Right lobe of liver (tissue), 4 donors: ENCODE measurements around the gene SLC9A2.

ENCODE experiments used
- CTCF ChIP-seq, 4 donors: fragments of 200-600 bp in 3 of 4; fragments of 450-650 bp in 1 of 4; IDR thresholded peaks; one replicate each; pipeline versions ENCODE4 v1.5.1 to v1.8.0; 2016 to 2022; ENCODE audit warnings: antibody characterized with exemption in 4 of 4, mild to moderate bottlenecking in 2 of 4
- POLR2A ChIP-seq: fragments of 450-650 bp; IDR thresholded peaks from one replicate; pipeline ENCODE4 v1.6.1; 2017; ENCODE audit warnings: antibody characterized with exemption, mild to moderate bottlenecking
- donor health status: DM: no; HTN: no; CAD: no.
- donor health status: DM: no; HTN: no; CAD: no.
- donor health status: DM: no; HTN: yes; CAD: no.

GRCh38 chr2:102657770-102658169, 38.4 kb downstream of the SLC9A2 start:
- TF ChIP-seq CTCF (IDR thresholded peaks at IDR 0.05) (no peak), POLR2A (no peak)
